GM18508 (cell line): ENCODE results near the gene PRSS2.
"Not testable (repeated sequence)": the region's sequence is repeated elsewhere in the genome, so short reads cannot be mapped to it uniquely, and the experiment has no call there.

Experiments
- ATAC-seq: cut with Tn5 transposase; IDR thresholded peaks from one replicate; pipeline ENCODE4 v1.9.1; 2021; ENCODE audit warnings: moderate number of reproducible peaks; ENCODE audit not compliant: insufficient read depth, unreplicated experiment

PRSS2 gene

DNA sequence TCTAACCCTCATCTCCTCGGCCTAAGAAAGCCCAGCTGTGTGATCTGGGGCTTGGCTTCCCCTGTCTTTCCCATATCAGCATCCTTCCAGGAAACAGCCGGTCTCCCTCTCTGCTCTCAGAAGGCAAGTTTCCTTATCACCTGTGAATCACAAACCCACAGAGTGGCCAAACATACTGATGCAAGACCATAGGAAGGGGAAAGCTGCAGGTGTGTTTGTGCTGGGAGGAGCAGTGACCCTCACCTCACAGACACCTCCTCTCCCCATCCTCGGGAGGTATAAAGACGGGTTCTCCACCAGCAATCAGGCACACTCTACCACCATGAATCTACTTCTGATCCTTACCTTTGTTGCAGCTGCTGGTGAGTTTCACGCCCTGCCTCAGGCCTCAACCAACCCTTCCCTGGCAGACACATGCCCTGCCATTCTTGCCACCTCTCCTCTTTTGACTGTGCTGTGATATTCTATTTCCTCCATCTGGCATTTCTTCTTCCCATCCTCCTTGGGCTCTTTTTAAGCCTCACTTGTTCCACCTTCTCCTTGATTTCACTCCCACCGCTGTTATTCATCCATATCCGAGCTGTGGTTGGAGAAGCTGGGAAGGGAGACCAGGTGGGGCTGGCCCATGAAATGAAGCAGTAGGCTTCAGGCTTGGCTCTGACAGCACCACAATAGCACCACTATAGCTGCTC, at the start of gene PRSS2:
PRSS2 (plus strand) TSS at position 310 of the 692 bp plus-strand sequence; CDS start at position 323, 13 bp downstream.
- no peak for ATAC-seq

DNA sequence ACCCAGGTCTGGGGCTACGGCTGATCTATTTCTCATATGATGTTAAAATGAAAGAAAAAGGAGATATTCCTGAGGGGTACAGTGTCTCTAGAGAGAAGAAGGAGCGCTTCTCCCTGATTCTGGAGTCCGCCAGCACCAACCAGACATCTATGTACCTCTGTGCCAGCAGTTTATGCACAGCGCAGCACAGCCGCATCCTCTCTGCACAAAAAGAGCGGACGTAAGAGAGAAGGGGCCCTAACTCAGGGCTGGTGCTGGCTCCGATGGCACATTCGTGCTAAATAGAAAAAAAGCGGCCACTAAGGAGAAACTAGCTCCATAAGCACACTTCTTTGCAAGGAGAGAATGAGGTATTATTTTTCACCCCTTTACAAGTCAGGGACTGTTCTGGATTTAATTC, 49.8 kb upstream of the PRSS2 start:
- ATAC-seq = no peak

DNA sequence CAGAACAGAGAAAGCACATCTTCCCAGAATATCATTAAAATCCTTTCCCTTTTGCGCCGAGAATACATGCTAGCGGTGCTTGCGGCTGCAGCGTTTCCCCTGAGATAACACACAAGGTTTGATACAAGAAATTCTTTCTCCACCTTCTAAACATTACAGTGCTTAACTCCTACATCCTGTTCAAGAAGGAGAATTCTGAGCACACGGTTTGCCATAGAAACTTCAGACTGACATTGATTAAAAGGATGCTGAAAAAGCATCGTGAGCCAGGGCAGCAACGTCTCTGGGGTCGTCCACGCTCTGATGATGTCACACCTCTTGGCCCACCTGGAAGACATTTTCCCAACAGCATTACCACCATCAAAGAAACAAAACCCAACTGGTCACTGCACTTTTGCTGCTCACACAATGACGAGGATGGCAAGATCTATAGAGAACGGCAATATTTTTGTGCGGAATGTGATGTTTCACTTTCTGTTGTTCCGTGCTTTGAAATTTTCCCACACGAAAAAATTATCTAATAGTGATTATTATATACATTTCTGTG, 48.4 kb upstream of the PRSS2 start:
- no peak for ATAC-seq

DNA sequence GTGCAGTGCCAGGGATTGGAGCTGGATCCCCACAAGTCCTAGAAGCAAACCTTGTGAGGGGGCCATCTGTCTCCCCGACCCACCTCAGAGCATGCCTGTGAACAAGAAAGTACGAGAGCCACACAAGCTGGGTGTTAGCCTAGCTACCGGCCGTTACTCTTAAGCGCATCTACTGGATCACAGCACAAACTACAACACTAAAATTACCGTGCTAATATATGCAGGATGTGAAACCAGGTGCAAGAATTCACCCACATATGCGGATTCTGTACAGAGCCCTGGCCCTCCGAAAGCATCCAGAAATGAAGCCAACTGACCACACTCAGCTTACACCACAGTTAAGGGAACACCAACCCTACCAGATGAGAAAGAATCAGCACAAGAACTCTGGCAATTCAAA, 37.5 kb upstream of the PRSS2 start:
- no peak for ATAC-seq

DNA sequence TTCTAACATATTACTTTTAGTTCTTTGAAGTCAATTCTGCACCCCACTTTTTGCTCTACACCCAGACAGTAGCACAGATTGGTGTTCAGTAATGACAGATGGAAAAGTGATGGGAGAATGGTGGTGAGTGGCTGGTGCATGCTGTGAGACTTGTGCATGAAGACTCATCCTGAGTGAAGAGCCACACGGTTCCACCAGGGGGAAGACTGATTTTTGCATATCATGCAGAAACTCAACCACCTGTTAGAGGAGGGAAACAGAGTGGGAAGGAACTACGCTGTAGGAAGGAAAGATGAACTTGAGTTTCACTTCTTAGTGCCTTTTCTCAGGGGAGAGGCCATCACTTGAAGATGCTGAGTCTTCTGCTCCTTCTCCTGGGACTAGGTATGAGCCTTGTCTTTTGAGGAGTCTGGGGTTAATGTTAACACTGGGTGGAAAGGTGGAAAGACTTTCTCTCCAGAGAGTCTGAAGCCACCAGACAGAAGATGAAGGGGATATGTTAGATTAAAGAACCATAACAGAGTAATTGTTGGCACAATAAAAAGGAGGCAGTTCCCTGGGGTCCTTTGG, 30.8 kb upstream of the PRSS2 start:
- peak; percentile 88 for ATAC-seq

DNA sequence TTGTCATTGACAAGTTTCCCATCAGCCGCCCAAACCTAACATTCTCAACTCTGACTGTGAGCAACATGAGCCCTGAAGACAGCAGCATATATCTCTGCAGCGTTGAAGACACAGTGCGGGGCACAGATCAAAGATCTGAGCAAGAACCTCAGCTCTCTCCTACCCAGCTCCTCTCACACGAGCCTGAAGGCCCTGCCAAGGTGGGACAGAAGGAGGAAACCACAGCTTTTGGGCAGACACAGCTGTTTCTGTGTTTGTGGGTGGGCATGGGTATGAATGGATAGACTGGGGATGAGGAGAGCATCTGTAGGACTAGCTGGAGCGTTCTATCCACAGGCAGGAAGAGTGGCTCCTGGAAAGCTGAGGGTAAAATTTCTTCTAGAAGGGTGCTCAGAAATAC, 30.0 kb upstream of the PRSS2 start:
- ATAC-seq = no peak

DNA sequence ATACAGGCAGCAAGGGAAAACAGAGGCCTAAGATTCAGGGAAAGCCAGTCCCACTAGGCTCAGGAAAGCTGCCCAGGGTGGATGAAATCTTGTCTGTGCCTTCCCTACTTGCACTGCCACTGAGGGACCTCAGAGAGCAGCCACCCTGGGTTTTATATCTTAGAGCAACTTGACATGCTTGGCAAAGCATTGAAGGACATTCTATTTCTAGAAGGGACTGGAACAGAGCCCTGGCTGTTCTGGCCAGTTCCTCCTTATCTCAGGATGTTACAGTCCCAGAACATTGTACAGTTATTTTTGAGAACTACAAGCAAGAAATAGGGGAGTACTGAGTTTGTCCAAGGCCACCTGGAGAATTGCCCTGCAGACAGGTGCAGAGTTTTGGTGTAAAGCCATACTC, 28.8 kb upstream of the PRSS2 start:
- not testable (repeated sequence) for ATAC-seq

DNA sequence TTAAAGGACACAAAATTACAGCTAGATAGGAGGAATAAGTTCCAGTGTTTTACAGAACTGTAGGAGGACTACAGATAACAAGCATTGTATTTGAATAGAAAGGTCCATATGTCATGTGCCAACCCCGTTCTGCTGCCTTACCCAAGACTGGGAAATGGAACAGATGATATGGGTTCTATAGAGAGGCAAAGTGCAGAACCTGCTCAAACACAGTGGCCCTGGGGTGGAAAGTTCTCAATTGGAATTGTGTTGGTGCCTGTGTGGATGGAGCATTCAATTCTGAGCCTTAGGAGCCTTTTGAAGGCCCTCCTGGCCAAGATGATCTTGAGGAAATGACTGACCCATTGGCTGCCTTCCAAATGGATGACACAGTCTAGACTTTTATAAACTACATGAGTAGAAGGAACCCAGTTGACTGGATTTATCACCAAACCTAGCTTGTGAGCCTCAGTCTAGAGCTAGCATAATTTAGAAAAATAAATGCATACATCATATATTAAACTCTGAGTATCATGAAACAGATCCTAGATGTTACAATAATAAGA, 25.6 kb upstream of the PRSS2 start:
- ATAC-seq = no peak

DNA sequence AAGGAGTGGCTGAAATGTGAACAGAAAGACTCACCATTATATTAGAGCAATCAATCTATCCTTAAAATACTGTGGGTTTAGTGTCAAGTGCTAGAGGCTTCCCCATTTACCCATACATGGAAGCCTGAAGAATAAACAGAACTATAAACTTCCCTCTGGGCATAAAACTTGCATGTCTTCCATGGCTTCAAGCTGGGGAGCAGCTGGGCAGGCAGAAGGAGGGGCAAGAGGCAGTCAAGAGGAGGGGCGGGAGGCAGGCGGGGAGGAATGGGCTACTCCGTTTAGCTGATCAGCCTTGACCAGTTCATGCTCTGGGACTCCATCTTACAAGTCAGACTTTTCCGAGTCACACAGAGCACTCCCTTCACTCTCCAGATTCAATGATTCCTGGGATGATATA, 25.0 kb upstream of the PRSS2 start:
- ATAC-seq = no peak

DNA sequence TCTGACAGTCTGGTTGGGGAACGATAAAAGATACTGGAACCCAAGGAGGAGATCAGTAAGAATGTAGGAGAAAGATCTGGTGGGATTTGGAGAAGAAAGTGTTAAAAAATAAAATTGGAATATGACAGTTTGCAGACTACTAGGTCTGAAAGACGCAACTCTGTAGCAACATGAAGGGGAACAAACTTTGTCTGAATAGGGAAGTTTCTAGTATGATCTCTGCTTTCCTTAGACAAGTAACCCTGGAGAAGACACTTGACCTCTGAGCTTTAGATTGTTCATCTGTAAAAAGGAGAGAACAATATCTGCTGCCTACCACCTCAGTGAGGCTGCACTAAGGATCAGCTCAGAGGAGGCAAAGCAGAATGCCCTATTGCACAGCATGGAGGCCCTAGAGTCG, 24.5 kb upstream of the PRSS2 start:
- no peak for ATAC-seq

DNA sequence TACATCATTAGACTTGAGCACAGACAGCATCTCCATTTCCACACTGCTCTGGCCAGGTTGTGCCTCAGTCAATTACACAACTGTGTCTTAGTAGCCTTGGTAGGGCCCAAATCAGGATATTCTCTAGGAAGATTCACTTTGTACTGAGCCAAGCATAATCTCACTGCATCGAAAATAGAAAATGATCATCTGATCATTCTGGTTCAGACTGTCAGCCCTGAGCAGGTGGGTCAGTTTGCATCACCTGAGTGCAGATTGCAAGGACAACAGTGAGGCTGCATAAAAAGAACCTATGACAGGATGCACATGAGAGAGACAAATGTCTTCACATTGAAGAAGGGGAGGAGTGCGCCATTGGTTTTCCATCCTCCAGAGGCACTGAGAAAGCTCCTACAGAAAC, 22.4 kb upstream of the PRSS2 start:
- ATAC-seq = not testable (repeated sequence)

DNA sequence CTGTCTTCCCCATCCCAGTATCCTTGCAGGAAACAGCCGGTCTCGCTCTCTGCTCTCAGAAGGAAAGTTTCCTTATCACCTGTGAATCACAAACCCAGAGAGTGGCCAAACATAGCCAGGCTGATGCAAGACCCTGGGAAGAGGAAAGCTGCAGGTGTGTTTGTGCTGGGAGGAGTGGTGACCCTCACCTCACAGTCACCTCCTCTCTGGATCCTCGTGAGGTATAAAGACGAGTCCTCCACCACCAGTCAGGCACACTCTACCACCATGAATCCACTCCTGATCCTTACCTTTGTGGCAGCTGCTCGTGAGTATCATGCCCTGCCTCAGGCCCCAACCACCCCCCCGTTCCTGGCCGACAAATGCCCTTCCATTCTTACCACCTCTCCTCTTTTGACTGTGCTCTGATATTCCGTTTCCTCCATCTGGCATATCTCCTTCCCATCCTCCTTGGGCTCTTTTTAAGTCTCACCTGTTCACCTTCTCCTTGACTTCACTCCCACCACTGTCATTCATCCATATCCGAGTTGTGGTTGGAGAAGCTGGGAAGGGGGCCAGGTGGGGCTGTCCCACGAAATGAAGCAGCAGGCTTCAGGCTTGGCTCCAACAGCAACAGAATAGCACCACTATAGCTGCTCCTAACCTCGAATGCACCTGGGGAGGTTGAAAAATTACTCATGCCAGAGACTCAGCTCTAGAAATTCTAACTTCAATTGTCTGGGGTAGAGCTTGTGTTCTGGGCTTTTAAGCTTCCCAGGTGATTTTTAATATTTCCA, 21.4 kb upstream of the PRSS2 start, which contains the start of gene PRSS1:
PRSS1 (plus strand) TSS at position 255 of the 776 bp plus-strand sequence; CDS start at position 268, 13 bp downstream.
- ATAC-seq = no peak

DNA sequence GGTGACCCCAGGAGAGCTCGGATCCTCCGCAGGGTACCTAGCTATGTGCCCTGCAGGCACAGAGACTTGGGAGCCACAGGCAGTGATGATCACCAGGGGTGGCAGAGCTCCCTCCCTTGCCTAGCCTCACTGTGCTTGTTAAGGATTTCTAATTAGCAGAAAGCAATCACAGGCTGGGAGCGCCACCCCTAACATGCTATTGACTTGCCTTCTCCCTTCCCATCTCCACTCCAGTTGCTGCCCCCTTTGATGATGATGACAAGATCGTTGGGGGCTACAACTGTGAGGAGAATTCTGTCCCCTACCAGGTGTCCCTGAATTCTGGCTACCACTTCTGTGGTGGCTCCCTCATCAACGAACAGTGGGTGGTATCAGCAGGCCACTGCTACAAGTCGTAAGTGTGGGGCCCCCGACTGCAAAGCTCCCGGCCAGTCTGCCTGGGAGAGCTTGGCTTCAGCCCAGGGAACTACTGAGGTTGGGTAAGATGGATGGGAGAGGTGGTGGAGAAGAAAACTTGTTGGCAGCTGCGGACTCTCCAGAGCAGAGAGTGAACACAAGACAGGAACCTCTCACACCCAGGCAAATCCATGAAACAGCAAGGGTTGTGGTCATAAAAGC, 20.3 kb upstream of the PRSS2 start:
- ATAC-seq = no peak

DNA sequence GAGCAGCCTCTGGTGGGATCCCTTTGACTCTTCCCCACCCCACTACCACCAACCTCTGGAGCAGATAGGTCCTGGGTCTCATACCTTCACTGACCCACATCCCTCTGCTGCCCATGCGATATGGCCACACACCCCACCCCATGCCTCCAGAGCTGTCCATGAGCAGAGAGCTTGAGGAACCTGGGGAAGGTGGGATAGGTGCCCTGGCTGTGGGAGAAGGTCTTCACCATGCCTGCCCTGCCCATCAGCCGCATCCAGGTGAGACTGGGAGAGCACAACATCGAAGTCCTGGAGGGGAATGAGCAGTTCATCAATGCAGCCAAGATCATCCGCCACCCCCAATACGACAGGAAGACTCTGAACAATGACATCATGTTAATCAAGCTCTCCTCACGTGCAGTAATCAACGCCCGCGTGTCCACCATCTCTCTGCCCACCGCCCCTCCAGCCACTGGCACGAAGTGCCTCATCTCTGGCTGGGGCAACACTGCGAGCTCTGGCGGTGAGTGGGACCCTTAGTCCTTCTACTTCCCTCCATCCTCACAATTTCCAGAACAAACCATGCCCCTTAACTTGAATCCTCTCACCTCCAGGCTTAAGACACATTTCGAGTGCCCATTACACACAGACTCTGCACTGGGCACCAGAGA, 19.1 kb upstream of the PRSS2 start:
- ATAC-seq = not testable (repeated sequence)

DNA sequence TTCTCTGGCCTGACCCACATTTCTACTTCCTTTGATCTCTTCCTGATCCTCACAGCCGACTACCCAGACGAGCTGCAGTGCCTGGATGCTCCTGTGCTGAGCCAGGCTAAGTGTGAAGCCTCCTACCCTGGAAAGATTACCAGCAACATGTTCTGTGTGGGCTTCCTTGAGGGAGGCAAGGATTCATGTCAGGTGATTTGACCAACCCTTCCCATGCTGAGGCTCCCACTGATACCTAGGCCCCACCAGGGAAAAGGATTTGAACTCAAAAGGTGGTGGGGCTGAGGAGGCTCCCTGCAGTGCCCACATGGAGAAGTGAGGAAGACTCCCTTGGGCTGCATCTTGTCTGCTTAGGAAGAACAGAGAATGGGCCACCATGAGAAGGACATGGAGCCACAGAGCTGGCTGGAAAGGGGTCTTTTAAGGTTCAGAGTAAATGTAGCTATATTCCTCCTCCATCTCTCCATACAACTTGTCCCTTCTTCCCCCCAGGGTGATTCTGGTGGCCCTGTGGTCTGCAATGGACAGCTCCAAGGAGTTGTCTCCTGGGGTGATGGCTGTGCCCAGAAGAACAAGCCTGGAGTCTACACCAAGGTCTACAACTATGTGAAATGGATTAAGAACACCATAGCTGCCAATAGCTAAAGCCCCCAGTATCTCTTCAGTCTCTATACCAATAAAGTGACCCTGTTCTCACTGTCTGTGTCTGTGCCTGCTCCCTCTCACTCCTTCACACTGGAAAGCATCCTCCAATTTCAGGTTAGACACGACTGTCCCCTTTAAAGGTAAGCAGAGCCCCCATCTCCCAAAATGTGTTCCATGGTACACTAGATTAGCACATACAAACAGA, 18.2 kb upstream of the PRSS2 start:
- ATAC-seq = no peak

DNA sequence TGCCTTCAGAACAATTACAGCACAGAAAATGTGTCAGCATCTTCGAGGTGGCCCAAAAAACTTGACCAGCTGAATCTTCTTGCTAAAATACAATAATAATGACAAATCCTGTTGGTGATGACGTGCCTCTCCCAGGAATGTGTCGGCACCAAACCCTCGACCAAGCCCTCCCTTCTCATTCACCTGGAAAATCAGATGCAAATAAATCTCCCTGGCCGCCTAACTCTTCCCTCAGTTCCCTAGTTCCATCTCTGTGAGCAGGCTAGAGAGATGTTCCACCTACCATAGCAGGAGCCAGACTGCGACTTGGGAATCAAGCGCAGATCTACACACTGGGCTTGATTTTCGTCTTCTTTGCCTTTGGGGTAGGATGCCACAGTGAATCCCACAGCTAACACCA, 17.4 kb upstream of the PRSS2 start:
- ATAC-seq = no peak

DNA sequence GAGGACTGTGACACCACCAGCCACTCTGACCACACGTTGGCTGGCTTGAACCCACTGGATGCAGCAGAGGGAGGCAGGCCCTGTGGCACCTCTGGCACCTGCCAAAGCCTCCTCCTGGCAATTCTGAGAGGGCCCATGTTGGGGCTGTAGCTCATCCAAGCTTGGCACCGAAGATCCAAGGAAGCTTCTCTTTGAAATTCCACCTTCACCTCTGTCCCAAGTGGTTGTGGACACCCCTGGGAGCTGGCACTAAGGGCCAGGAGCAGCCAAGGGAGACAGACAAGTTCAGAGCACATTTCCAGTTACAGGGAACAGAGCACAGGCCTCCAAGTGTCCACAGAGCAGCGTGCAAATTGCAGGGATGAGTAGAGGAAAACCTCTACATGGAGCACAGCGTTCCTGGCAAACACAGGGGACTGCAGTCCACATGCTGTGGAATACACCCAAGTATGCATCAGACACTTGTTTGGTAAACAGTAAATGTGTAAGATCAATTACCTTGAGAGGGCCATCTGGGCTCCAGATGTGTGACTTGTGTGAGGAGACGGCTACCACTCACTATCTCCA, 16.8 kb upstream of the PRSS2 start:
- not testable (repeated sequence) for ATAC-seq

DNA sequence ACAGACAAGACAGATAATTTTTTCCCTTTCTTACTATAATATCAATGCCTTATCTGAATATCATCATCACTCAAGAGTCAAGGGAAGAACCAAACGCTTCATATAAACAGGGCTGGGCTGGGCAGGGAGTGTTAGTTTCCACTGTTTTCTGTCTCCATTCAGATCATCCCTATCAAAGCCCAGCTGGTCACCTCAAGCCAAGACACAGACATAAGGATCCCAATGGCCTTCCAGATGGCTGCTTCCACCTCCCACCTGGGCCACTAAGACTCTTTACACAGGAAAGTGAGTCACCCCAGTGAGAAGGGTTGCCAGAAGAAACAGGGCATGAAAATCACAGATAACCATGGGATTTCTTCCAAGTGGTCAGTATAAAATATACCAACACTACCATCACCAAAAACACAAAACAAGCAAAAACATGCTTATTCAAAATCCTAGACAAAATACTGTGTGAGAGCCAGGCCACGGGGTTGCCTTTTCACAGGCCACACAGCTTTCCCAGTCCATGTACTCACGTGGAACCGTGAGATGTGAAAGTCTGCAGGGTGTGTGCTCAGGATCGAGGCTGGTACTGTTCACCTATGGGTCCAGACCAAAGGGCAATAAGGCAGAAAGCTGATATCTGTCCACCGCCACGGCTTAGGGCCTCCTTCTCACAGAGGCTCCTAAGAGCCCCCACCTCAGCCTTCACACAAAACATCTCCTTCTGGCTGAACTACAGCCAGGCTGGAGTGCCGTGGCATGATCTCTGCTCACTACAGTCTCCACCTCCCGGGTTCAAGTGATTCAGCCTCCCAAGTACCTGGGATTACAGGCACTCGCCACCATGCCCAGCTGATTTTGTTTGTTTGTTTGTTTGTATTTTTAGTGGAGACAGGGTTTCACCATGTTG, 15.8 kb upstream of the PRSS2 start:
- ATAC-seq = no peak
